ENCODE data around the gene C10orf90.

Gene C10orf90

DNA sequence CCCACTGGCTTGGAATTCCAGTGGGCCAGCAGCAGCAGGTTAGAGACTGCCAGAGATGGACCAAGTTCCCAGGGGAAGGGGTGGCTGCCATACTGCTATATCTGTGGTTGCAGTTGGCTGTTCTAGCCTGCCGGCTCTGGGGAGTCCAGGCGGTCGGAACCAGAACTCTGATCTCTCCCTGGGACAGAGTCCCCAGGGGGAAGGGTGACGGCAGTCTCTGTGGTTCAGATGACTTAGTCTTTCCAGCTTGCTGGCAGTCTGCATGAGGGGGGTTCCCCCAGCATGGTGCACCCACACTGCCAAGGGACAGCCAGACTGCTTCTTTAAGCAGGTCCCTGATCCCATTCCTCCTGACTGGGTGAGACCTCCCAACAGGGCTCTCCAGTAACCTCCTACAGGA is 82.5 kb downstream of the C10orf90 start:
- H3K27me3 ChIP-seq (ENCODE audit: insufficient read depth, poor library complexity, severe bottlenecking), result no peaks in the 10 kb centered on the region
- TF ChIP-seq, protein P1, sequence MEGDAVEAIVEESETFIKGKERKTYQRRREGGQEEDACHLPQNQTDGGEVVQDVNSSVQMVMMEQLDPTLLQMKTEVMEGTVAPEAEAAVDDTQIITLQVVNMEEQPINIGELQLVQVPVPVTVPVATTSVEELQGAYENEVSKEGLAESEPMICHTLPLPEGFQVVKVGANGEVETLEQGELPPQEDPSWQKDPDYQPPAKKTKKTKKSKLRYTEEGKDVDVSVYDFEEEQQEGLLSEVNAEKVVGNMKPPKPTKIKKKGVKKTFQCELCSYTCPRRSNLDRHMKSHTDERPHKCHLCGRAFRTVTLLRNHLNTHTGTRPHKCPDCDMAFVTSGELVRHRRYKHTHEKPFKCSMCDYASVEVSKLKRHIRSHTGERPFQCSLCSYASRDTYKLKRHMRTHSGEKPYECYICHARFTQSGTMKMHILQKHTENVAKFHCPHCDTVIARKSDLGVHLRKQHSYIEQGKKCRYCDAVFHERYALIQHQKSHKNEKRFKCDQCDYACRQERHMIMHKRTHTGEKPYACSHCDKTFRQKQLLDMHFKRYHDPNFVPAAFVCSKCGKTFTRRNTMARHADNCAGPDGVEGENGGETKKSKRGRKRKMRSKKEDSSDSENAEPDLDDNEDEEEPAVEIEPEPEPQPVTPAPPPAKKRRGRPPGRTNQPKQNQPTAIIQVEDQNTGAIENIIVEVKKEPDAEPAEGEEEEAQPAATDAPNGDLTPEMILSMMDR (IDR thresholded peaks at IDR 0.05; ENCODE audit: poor library complexity, severe bottlenecking), result no peak

GRCh38 chr10:126586878-126587277 is 83.6 kb downstream of the C10orf90 start:
- peaks cover 10% of the 10 kb centered on the region for H3K27me3 ChIP-seq (ENCODE audit: insufficient read depth, poor library complexity, severe bottlenecking)
- ATAC-seq (ENCODE audit: low read depth), result no peak
- no peaks in the 10 kb centered on the region for H3K4me1 ChIP-seq (ENCODE audit: insufficient read depth, poor library complexity, severe bottlenecking)
- TF ChIP-seq, protein P1 (IDR thresholded peaks at IDR 0.05; ENCODE audit: poor library complexity, severe bottlenecking), result no peak
- H3K27ac ChIP-seq (ENCODE audit: poor library complexity, severe bottlenecking), result no peak overlapping the region
- H3K4me3 ChIP-seq (ENCODE audit: severe bottlenecking), result no peak overlapping the region
- no peaks in the 10 kb centered on the region for H3K9me3 ChIP-seq (ENCODE audit: severe bottlenecking)
- DNase-seq (ENCODE audit: low spot score), result no peak
- no peaks in the 10 kb centered on the region for H3K36me3 ChIP-seq (ENCODE audit: low read depth)

More for the DNA sequence above, 82.5 kb downstream of the C10orf90 start:
- H3K27ac ChIP-seq (ENCODE audit: poor library complexity, severe bottlenecking), result no peak overlapping the region
- no peaks in the 10 kb centered on the region for H3K9me3 ChIP-seq (ENCODE audit: severe bottlenecking)
- H3K4me1 ChIP-seq (ENCODE audit: insufficient read depth, poor library complexity, severe bottlenecking), result no peaks in the 10 kb centered on the region
- no peaks in the 10 kb centered on the region for H3K36me3 ChIP-seq (ENCODE audit: low read depth)
- no peak overlapping the region for H3K4me3 ChIP-seq (ENCODE audit: severe bottlenecking)
- DNase-seq (ENCODE audit: low spot score) (no peak), ATAC-seq (ENCODE audit: low read depth) (no peak)

- no peaks in the 10 kb centered on the region for H3K9me3 ChIP-seq (ENCODE audit: severe bottlenecking)
- peaks cover 17% of the 10 kb centered on the region for H3K27me3 ChIP-seq (ENCODE audit: insufficient read depth, poor library complexity, severe bottlenecking)
- no peaks in the 10 kb centered on the region for H3K4me1 ChIP-seq (ENCODE audit: insufficient read depth, poor library complexity, severe bottlenecking)
- TF ChIP-seq, protein P1 (IDR thresholded peaks at IDR 0.05; ENCODE audit: poor library complexity, severe bottlenecking), result no peak
- no peak overlapping the region for H3K27ac ChIP-seq (ENCODE audit: poor library complexity, severe bottlenecking)
- H3K36me3 ChIP-seq (ENCODE audit: low read depth), result no peaks in the 10 kb centered on the region
- ATAC-seq (ENCODE audit: low read depth) (no peak), DNase-seq (ENCODE audit: low spot score) (no peak)
- no peak overlapping the region for H3K4me3 ChIP-seq (ENCODE audit: severe bottlenecking)
Measured at GRCh38 chr10:126586128-126586527, 84.4 kb downstream of the C10orf90 start.

- no peak for ATAC-seq (ENCODE audit: low read depth)
- Histone ChIP-seq H3K27ac (ENCODE audit: poor library complexity, severe bottlenecking) (no peak overlapping the region), H3K9me3 (ENCODE audit: severe bottlenecking) (no peaks in the 10 kb centered on the region), H3K4me1 (ENCODE audit: insufficient read depth, poor library complexity, severe bottlenecking) (no peaks in the 10 kb centered on the region), H3K36me3 (ENCODE audit: low read depth) (no peaks in the 10 kb centered on the region), H3K27me3 (ENCODE audit: insufficient read depth, poor library complexity, severe bottlenecking) (peaks cover 22% of the 10 kb centered on the region), H3K4me3 (ENCODE audit: severe bottlenecking) (no peak overlapping the region)
- TF ChIP-seq, protein P1 (IDR thresholded peaks at IDR 0.05; ENCODE audit: poor library complexity, severe bottlenecking), result no peak
- no peak for DNase-seq (ENCODE audit: low spot score)
Measured at GRCh38 chr10:126585249-126586017, 85.1 kb downstream of the C10orf90 start.

DNA sequence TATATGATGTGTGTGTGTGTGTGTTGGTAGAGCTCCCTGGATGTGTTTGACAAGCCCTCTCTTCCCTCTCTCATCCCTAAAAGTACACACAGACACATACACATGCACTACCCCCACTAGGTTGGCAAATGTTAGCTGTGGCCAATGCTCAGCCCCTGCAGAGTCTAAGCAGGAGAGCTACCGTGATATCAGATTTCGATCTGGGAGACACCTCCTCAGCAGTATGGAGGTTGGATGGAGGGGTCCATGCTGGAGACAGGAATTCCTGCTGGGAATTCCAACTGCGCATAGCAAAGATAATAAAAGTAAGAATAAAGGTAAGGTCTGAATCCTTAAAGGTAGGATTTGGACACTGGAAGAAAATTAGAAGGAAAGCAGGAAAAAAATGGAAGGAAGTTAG is 85.7 kb downstream of the C10orf90 start:
- no peaks in the 10 kb centered on the region for H3K36me3 ChIP-seq (ENCODE audit: low read depth)

More for the DNA sequence above, 85.7 kb downstream of the C10orf90 start:
- TF ChIP-seq, protein P1 (IDR thresholded peaks at IDR 0.05; ENCODE audit: poor library complexity, severe bottlenecking), result no peak
- Histone ChIP-seq H3K9me3 (ENCODE audit: severe bottlenecking) (no peaks in the 10 kb centered on the region), H3K27ac (ENCODE audit: poor library complexity, severe bottlenecking) (no peak overlapping the region), H3K4me3 (ENCODE audit: severe bottlenecking) (no peak overlapping the region), H3K4me1 (ENCODE audit: insufficient read depth, poor library complexity, severe bottlenecking) (no peaks in the 10 kb centered on the region), H3K27me3 (ENCODE audit: insufficient read depth, poor library complexity, severe bottlenecking) (peaks cover 22% of the 10 kb centered on the region)
- DNase-seq (ENCODE audit: low spot score) (no peak), ATAC-seq (ENCODE audit: low read depth) (no peak)

All from RWPE2 (cell line).